ENCODE measurements around the gene DPYSL4. TPM values are rescaled to one million over a fixed set of nuclear protein-coding genes. Genes with fewer than 3 reads are reported as not detected.

Gene DPYSL4
- total RNA-seq, 1 experiment from 2014 or later: not detected

DNA sequence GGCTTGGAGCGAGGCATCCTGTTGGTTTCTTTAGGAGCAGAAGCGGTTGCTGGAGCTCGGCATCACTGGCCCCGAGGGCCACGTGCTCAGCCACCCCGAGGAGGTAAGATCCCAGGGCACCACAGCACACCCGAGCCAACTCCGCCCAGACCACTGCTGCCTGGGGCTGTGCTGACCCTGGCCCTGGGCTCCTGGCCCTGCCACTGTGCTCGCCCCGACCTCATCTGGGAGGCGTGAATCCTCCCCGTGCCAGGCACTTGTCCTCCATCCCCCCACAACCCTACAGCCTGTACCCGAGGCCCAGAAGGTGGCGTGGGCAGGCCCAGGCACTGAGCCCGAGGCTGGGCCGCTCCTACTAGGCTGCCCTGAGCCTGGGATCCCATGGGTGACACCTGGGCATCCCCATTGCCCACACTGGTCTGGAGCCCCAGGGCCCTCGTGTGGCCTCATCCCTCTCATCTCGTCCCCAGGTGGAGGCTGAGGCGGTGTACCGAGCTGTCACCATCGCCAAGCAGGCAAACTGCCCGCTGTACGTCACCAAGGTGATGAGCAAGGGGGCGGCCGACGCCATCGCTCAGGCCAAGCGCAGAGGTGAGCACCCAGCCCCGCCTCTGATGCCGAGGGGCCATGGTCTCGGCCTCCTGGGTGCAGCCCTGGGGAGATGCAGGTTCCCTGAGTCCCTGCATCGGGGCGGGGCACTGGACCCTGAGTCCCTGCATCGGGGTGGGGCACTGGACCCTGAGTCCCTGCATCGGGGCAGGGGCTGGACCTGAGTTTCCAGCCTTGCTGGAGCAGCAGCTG lies 11.8 kb downstream of the DPYSL4 start:
- DNase-seq: no peak
- intact Hi-C loops (cut with micrococcal nuclease; ENCODE audit: unreplicated experiment): no loop called here
- H3K36me3 Mint-ChIP-seq (ENCODE audit: insufficient read depth, unreplicated experiment): no peaks in the 10 kb centered on the region
- BruUV-seq (replicated peaks): no TSS peak
- no peaks in the 10 kb centered on the region for H3K4me1 Mint-ChIP-seq (ENCODE audit: low read depth, unreplicated experiment)
- no peak for TF ChIP-seq CTCF (IDR thresholded peaks at IDR 0.05; ENCODE audit: unreplicated experiment)
- H3K27me3 Mint-ChIP-seq (ENCODE audit: unreplicated experiment): no peaks in the 10 kb centered on the region
- CTCF ChIA-PET: no interaction called here
- H3K9me3 Mint-ChIP-seq (ENCODE audit: low read depth, unreplicated experiment): no peaks in the 10 kb centered on the region
- H3K27ac Mint-ChIP-seq (ENCODE audit: unreplicated experiment): no peak overlapping the region
- no peak overlapping the region for H3K4me3 Mint-ChIP-seq (ENCODE audit: low read depth, unreplicated experiment)

- no peak for TF ChIP-seq CTCF (IDR thresholded peaks at IDR 0.05; ENCODE audit: unreplicated experiment)
- Mint-ChIP-seq H3K27ac (ENCODE audit: unreplicated experiment) (no peak overlapping the region), H3K36me3 (ENCODE audit: insufficient read depth, unreplicated experiment) (no peaks in the 10 kb centered on the region), H3K27me3 (ENCODE audit: unreplicated experiment) (no peaks in the 10 kb centered on the region), H3K4me3 (ENCODE audit: low read depth, unreplicated experiment) (no peak overlapping the region), H3K4me1 (ENCODE audit: low read depth, unreplicated experiment) (no peaks in the 10 kb centered on the region), H3K9me3 (ENCODE audit: low read depth, unreplicated experiment) (no peaks in the 10 kb centered on the region)
- no TSS peak for BruUV-seq (replicated peaks)
- DNase-seq: no peak
- CTCF ChIA-PET: no interaction called here
- intact Hi-C loops (cut with micrococcal nuclease; ENCODE audit: unreplicated experiment): no loop called here
These were observed 12.6 kb downstream of the DPYSL4 start for GRCh38 chr10:132199268-132199853.

DNA sequence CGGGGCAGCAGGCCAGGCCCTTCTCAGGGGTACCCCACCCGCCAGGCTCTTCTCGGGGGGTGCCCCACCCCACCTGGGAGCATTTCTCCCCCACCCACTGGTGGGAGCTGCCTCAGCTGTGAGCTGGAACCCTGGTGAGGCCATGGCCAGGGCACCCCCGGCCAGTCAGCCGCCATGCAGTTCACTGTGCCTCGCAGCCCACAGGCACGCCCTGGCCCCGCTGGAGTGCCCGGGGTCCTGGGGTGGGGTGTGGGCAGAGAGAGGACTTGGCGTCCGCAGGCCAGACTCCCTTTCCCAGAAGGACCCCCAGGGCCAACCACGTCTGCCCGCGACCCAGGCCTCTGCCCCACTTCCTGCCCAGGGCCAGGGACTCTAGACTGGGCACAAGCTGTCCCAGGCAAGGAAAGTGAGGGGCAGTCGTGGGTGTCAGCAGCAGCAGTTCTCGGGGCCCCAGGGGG lies 13.1 kb downstream of the DPYSL4 start:
- no peak for TF ChIP-seq CTCF (IDR thresholded peaks at IDR 0.05; ENCODE audit: unreplicated experiment)
- CTCF ChIA-PET: no interaction called here
- Mint-ChIP-seq H3K27me3 (ENCODE audit: unreplicated experiment) (no peaks in the 10 kb centered on the region), H3K4me3 (ENCODE audit: low read depth, unreplicated experiment) (no peak overlapping the region), H3K4me1 (ENCODE audit: low read depth, unreplicated experiment) (no peaks in the 10 kb centered on the region), H3K9me3 (ENCODE audit: low read depth, unreplicated experiment) (no peaks in the 10 kb centered on the region), H3K36me3 (ENCODE audit: insufficient read depth, unreplicated experiment) (no peaks in the 10 kb centered on the region), H3K27ac (ENCODE audit: unreplicated experiment) (no peak overlapping the region)
- no peak for DNase-seq
- intact Hi-C loops (cut with micrococcal nuclease; ENCODE audit: unreplicated experiment): no loop called here
- BruUV-seq (replicated peaks): no TSS peak

DNA sequence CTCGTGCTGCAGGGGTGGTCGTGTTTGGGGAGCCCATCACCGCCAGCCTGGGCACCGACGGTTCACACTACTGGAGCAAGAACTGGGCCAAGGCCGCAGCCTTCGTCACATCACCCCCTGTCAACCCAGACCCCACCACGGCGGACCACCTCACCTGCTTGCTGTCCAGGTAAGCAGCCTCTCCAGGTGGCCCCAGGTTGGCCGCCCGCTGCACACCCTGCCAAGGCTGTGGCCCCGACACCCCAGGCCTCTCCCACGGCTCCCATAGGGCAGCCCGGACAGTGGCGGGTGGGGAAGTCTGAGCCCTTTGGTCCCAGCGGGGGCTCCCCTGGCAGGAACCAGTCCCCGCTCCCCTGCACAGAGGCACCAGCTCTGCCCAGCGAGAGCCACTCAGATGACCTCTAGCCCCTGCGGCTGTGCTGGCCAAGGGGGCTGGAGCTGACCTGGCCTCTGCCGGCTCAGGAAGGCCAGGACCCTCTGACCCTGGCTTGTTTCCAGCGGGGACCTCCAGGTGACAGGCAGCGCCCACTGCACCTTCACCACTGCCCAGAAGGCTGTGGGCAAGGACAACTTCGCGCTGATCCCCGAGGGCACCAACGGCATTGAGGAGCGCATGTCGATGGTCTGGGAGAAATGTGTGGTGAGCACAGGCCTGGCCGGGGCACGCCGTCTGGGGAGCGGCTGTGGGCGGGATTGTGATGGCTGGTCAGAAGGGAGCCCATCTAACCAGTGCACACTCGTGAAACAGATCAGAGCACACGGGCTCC lies 13.8 kb downstream of the DPYSL4 start:
- no TSS peak for BruUV-seq (replicated peaks)
- H3K4me1 Mint-ChIP-seq (ENCODE audit: low read depth, unreplicated experiment): no peaks in the 10 kb centered on the region
- H3K4me3 Mint-ChIP-seq (ENCODE audit: low read depth, unreplicated experiment): no peak overlapping the region
- no peak overlapping the region for H3K27ac Mint-ChIP-seq (ENCODE audit: unreplicated experiment)
- H3K36me3 Mint-ChIP-seq (ENCODE audit: insufficient read depth, unreplicated experiment): no peaks in the 10 kb centered on the region
- no peaks in the 10 kb centered on the region for H3K9me3 Mint-ChIP-seq (ENCODE audit: low read depth, unreplicated experiment)
- intact Hi-C loops (cut with micrococcal nuclease; ENCODE audit: unreplicated experiment): no loop called here
- TF ChIP-seq CTCF (IDR thresholded peaks at IDR 0.05; ENCODE audit: unreplicated experiment): no peak
- DNase-seq: no peak
- CTCF ChIA-PET: no interaction called here
- H3K27me3 Mint-ChIP-seq (ENCODE audit: unreplicated experiment): no peaks in the 10 kb centered on the region
